Bronchial epithelial cell (primary cell): ENCODE measurements around the gene TBCD. TPM values are rescaled to one million over a fixed set of nuclear protein-coding genes. Genes with fewer than 3 reads are reported as not detected.

Experiments used
- DNase-seq: peaks from one replicate; pipeline ENCODE4 v3.0.0-alpha.2; 2010; ENCODE audit warnings: low read depth
- FAIRE-seq: peaks from 2 replicates; lab custom pipeline; 2011; peaks lifted over from hg19 to GRCh38; lab: Jason Lieb, UNC
- H3K27me3 ChIP-seq: 2 replicates; pipeline ENCODE4 v1.5.1; 2011; ENCODE audit warnings: low read length; ENCODE audit not compliant: control insufficient read depth, insufficient read depth
- H3K36me3 ChIP-seq: 2 replicates; pipeline ENCODE4 v1.5.1; 2011; ENCODE audit warnings: low read length; ENCODE audit not compliant: control insufficient read depth, insufficient read depth
- H3K4me3 ChIP-seq: 2 replicates; pipeline ENCODE4 v1.5.1; 2011; ENCODE audit warnings: mild to moderate bottlenecking, low read depth, low read length, control low read depth
- CTCF ChIP-seq: IDR thresholded peaks from 2 replicates; pipeline ENCODE4 v1.5.1; 2011; ENCODE audit warnings: mild to moderate bottlenecking, moderate library complexity, low read length, control low read depth, inconsistent platforms; ENCODE audit not compliant: insufficient read depth, severe bottlenecking
- total RNA-seq: library from RNA; depleted of rRNA; stranded (reverse); fragments of >200 nt; gene quantifications from 2 replicates; pipeline ENCODE4 v1.2.1, GENCODE V29; 2014

TBCD gene
- total RNA-seq, 1 donor from 2014 or later = 22.6 TPM

- no peak for FAIRE-seq
- Histone ChIP-seq H3K27me3 (no peaks in the 10 kb centered on the region), H3K4me3 (no peak overlapping the region), H3K36me3 (peaks cover 1% of the 10 kb centered on the region)
- no peak for TF ChIP-seq CTCF
- no peak for DNase-seq
These were observed 128.9 kb downstream of the TBCD start for GRCh38 chr17:82880620-82881323.

- H3K36me3 ChIP-seq = peaks cover 1% of the 10 kb centered on the region
- H3K27me3 ChIP-seq = no peaks in the 10 kb centered on the region
- TF ChIP-seq CTCF = no peak
- FAIRE-seq (no peak), DNase-seq (no peak)
- H3K4me3 ChIP-seq = no peak overlapping the region
These were observed 129.5 kb downstream of the TBCD start for GRCh38 chr17:82881324-82881823.

GRCh38 chr17:82881900-82882714 lies 130.2 kb downstream of the TBCD start:
- peaks cover 1% of the 10 kb centered on the region for H3K36me3 ChIP-seq
- FAIRE-seq (no peak), DNase-seq (no peak)
- H3K4me3 ChIP-seq = no peak overlapping the region
- TF ChIP-seq CTCF = no peak
- H3K27me3 ChIP-seq = no peaks in the 10 kb centered on the region

GRCh38 chr17:82882715-82883418 lies 131.0 kb downstream of the TBCD start:
- Histone ChIP-seq H3K4me3 (peak overlapping the region; percentile 17), H3K36me3 (peaks cover 1% of the 10 kb centered on the region), H3K27me3 (no peaks in the 10 kb centered on the region)
- peak; percentile 7 for TF ChIP-seq CTCF
- DNase-seq (peak; percentile 23), FAIRE-seq (no peak)

- Histone ChIP-seq H3K4me3 (no peak overlapping the region), H3K27me3 (no peaks in the 10 kb centered on the region), H3K36me3 (peaks cover 1% of the 10 kb centered on the region)
- no peak for TF ChIP-seq CTCF
- DNase-seq (no peak), FAIRE-seq (no peak)
These were observed 131.7 kb downstream of the TBCD start for GRCh38 chr17:82883419-82884031.
